ENCODE results near the gene DAPK3.
"Not testable (repeated sequence)": the region's sequence is repeated elsewhere in the genome, so short reads cannot be mapped to it uniquely, and the experiment has no call there.

The DAPK3 gene

GRCh38 chr19:3977242-3978143 lies 6.6 kb upstream of the DAPK3 start:
- DNase-seq, result no peak

- no peak for DNase-seq
Observed at GRCh38 chr19:3976495-3977241, 5.8 kb upstream of the DAPK3 start.

GRCh38 chr19:3975637-3976087 lies 4.8 kb upstream of the DAPK3 start:
- DNase-seq, result no peak

GRCh38 chr19:3975144-3975543 lies 4.2 kb upstream of the DAPK3 start:
- DNase-seq, result no peak

- no peak for DNase-seq
Observed at GRCh38 chr19:3970313-3970807, 539 bp downstream of the DAPK3 start.

GRCh38 chr19:3969435-3970312 lies 1.2 kb downstream of the DAPK3 start:
- no peak for DNase-seq

- DNase-seq, result no peak
Observed at GRCh38 chr19:3968556-3969434, 2.1 kb downstream of the DAPK3 start.

GRCh38 chr19:3967983-3968382 lies 2.9 kb downstream of the DAPK3 start:
- not testable (repeated sequence) for DNase-seq

GRCh38 chr19:3966051-3967017 lies 4.6 kb downstream of the DAPK3 start:
- DNase-seq, result no peak

- no peak for DNase-seq
Observed at GRCh38 chr19:3964256-3965194, 6.4 kb downstream of the DAPK3 start.

- DNase-seq, result no peak
Observed at GRCh38 chr19:3963458-3964255, 7.2 kb downstream of the DAPK3 start.

GRCh38 chr19:3961007-3961406 lies 9.9 kb downstream of the DAPK3 start:
- no peak for DNase-seq

GRCh38 chr19:3959766-3960131 lies 11.2 kb downstream of the DAPK3 start:
- DNase-seq, result no peak

- DNase-seq, result no peak
Observed at GRCh38 chr19:3958836-3959765, 11.8 kb downstream of the DAPK3 start.

GRCh38 chr19:3955688-3956087 lies 15.2 kb downstream of the DAPK3 start:
- no peak for DNase-seq

GRCh38 chr19:3955276-3955675 lies 15.6 kb downstream of the DAPK3 start:
- DNase-seq, result not testable (repeated sequence)

- no peak for DNase-seq
Observed at GRCh38 chr19:3954107-3954506, 16.8 kb downstream of the DAPK3 start.
